Cortex of kidney (tissue), 1 donor: ENCODE results near the gene ICA1L.
A peak's percentile ranks its signal among the peaks of the same experiment; 100 is the strongest.
"Not testable (repeated sequence)": the region's sequence is repeated elsewhere in the genome, so short reads cannot be mapped to it uniquely, and the experiment has no call there.

ENCODE experiments used
- DNase-seq: peaks from one replicate; lab custom pipeline; 2025; lab: John Stamatoyannopoulos, UW

The ICA1L gene

GRCh38 chr2:202871300-202872141 is at the start of gene ICA1L:
TSS of gene ICA1L (minus strand) at chr2:202871766. CDS start at chr2:202829009, 42,757 bp downstream.
- peak; percentile 12 for DNase-seq

- DNase-seq = no peak
Measured at GRCh38 chr2:202918860-202919259, 47.3 kb upstream of the ICA1L start.

DNA sequence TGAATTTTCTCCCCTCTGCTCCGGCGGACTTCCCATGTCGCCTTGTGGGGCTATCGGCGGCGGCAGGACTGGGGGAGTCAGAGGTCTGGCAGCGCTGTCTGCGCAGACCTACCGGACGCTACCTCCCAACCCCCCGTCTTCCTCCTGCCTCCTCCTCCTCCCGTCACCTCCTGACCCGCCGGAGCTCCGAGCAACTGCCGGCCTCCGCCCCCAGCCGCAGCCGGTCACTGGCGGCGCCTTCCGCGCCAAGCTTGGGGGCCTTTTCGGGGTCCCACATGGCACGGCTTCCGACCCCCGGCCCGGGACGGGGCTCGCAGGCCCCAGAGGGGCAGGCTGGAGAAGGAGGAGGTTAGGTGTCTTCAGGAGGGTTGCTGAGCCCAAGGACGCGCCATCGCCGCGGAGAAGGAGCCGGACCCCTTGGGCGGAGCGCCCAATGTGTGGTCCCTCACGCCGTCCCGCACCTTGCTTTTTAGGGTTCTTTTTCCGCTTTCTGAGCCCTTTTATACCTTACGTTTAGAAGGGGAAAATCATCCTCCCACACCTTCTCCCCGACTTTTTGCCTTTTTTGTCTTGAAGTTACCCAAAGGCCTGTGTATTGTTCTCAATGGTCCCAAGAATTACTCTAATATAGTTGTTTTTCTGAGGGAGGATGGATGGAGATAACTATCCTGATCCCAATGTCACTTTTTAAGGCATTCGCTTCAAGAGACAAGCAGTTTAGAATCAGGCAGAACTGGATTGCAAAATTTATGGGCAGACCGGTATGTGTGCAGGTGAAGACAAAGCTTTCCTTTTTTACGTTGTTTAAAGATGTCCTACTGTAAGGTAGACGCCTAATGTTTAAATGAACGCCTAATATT is 41.0 kb upstream of the ICA1L start:
- not testable (repeated sequence) for DNase-seq

GRCh38 chr2:202911512-202912341 is 40.2 kb upstream of the ICA1L start, which contains the start of the genes CARF and WDR12:
TSS of gene CARF (plus strand) at chr2:202912275. CDS start at chr2:202941903, 29,628 bp downstream.
TSS of gene WDR12 (minus strand) at chr2:202911673. CDS start at chr2:202911476, 197 bp downstream.
- no peak for DNase-seq

GRCh38 chr2:202911203-202911511 is 39.6 kb upstream of the ICA1L start:
- DNase-seq = no peak

- no peak for DNase-seq
Measured at GRCh38 chr2:202910698-202911097, 39.1 kb upstream of the ICA1L start.

GRCh38 chr2:202910250-202910649 is 38.7 kb upstream of the ICA1L start:
- not testable (repeated sequence) for DNase-seq

GRCh38 chr2:202909394-202910192 is 38.0 kb upstream of the ICA1L start:
- DNase-seq = no peak

DNA sequence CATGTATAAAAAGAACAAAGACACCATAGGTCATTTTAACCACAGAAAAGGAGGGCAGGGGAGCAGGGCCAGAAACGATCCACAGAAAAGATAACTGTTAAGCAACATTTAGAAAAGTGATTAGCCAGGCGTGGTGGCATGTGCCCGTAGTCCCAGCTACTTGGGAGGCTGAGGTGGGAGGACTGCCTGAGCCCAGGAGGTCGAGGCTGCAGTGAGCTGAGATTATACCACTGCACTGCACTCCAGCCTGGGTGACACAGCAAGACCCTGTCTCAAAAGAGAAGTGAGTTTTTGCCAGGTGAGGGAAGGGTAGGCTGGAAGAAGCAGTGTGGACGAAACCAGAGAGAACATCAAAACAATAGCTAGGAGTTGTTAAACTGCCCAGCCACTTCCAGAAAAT is 36.6 kb upstream of the ICA1L start:
- no peak for DNase-seq

DNA sequence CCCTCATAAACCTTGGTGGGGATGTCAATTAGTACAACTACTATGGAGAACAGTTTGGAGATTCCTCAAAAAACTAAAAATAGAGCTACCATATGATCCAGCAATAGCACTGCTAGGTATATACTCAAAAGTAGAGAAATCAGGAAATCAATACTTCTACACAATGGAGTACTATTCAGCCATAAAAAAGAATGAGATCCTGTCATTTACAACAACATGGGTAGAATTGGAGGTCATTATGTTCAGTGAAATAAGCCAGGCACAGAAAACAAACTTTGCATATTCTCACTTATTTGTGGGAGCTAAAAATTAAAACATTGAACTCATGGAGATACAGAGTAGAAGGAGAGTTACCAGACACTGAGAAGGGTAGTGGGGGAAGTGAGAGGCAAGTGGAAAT is 33.9 kb upstream of the ICA1L start:
- not testable (repeated sequence) for DNase-seq

DNA sequence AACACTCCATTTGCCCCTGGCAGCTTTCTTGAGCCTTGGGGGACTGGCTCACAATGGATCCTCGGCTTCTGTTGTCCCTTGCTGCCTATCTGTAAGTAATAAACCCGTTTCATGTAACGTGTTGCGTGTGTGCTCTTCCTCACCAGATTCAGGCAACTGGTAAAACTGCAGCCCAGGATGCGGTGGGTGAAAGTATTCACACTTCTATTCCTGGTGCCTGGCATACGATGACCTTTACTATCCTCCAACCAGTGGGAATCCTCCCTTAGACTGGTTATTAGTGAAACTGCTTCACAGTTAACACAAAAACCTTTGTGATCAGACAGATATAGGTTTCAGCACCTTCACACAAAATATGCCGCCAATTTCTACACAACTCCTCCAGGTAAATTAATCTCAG is 13.6 kb upstream of the ICA1L start:
- no peak for DNase-seq

- no peak for DNase-seq
Measured at GRCh38 chr2:202883987-202884675, 12.6 kb upstream of the ICA1L start.

GRCh38 chr2:202881570-202881969 is 10.0 kb upstream of the ICA1L start:
- DNase-seq = no peak

- no peak for DNase-seq
Measured at GRCh38 chr2:202877699-202878098, 6.1 kb upstream of the ICA1L start.

DNA sequence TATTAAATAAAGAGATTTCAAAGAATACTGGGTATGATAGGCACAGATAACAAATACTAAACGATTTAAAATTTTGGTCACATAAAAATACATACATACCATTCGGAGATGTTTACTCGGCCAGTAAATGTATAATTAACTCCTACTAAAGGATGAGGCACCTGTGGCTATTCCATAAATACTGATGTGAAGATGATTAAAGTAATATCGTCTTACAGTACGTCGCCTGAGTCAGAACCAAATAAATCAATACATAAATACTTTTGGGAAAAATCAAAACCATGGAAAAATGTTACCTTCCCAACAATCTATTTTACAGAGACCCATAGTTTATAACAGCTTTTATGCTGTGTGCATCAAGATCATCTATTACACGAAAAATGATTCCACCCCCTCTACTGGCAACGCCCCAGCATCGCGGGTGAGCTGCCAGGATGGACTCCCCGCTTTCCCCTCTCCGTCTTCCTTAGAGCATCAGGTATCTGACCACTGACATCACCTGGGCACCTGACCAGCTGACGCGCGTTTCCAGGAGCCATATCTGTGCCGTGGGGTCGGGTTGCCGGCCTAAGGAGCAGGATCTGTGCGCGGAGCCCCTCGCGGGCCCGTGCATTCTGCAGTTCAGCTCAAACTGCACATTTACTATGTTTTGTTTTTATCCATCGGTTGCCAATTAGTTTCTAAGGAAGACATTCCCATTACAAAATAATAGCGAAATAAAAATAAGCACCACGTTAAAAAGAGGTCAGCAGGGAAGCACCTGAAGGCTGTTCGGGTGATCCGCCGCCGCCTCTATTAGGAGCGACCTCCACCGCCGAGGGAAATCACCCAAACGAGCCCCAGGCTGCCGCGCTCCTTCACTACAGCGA is 901 bp downstream of the ICA1L start:
- DNase-seq = no peak

GRCh38 chr2:202861987-202862386 is 9.6 kb downstream of the ICA1L start:
- no peak for DNase-seq

GRCh38 chr2:202858601-202859000 is 13.0 kb downstream of the ICA1L start:
- DNase-seq = no peak

GRCh38 chr2:202849343-202849742 is 22.2 kb downstream of the ICA1L start:
- DNase-seq = not testable (repeated sequence)

DNA sequence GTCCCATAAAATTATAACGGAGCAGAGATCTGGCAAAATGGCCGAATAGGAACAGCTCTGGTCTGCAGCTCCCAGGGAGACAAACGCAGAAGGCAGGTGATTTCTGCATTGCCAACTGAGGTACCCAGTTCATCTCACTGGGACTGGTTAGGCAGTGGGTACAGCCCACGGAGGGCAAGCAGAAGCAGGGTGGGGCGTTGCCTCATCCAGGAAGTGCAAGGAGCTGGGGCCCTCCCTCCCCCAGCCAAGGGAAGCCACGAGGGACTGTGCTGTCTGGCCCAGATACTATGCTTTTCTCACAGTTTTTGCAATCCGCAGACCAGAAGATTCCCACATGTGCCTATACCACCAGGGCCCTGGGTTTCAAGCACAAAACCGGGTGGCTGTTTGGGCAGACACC is 22.8 kb downstream of the ICA1L start:
- DNase-seq = no peak
